CD4-positive, alpha-beta T cell (primary cell): ENCODE measurements around the gene LDHB. TPM values are rescaled to one million over a fixed set of nuclear protein-coding genes. Genes with fewer than 3 reads are reported as not detected.
A peak's percentile ranks its signal among the peaks of the same experiment; 100 is the strongest.

Experiments used
- ATAC-seq: fragments of 200-7000 bp; cut with Tn5 transposase; one replicate; pipeline ENCODE4 v1.10.0; 2022; ENCODE audit warnings: mild to moderate bottlenecking; ENCODE audit not compliant: poor library complexity
- CTCF ChIA-PET: fragments of 350-600 bp; sonication (Branson Sonifier 250); formaldehyde crosslinking; loops from one replicate; lab custom pipeline; 2021; ENCODE audit warnings: antibody characterized with exemption, inconsistent platforms; lab: Charles Lee
- POLR2A ChIA-PET: fragments of 350-600 bp; sonication (Branson Sonifier 250); formaldehyde crosslinking; loops from one replicate; lab custom pipeline; 2021; ENCODE audit warnings: antibody characterized with exemption, inconsistent platforms; lab: Charles Lee
- DNase-seq, 14 experiments: peaks; one replicate each; pipeline ENCODE4 v3.0.0-alpha.2; 2013 to 2020; ENCODE audit warnings: mixed read lengths in 2 of 14
- H3K27ac ChIP-seq, 2 donors: one replicate each; pipeline versions ENCODE4 v1.5.1 to v1.7.0; 2013; ENCODE audit warnings: low read length in 2 of 2, low read depth in 1 of 2, mild to moderate bottlenecking in 1 of 2
- H3K27me3 ChIP-seq, 2 experiments: 1 replicate in 1 of 2; 2 replicates in 1 of 2; pipeline versions ENCODE4 v1.6.1 to v1.7.0; 2013; ENCODE audit warnings: low read length in 2 of 2, control low read depth in 1 of 2, mild to moderate bottlenecking in 1 of 2, moderate library complexity in 1 of 2; ENCODE audit not compliant: insufficient read depth in 2 of 2, control insufficient read depth in 1 of 2
- H3K36me3 ChIP-seq: one replicate; pipeline ENCODE4 v1.6.1; 2013; ENCODE audit warnings: low read length, control low read depth; ENCODE audit not compliant: insufficient read depth
- H3K4me1 ChIP-seq: one replicate; pipeline ENCODE4 v1.6.1; 2013; ENCODE audit warnings: low read length, control low read depth; ENCODE audit not compliant: insufficient read depth
- H3K4me3 ChIP-seq: one replicate; pipeline ENCODE4 v1.5.1; 2013; ENCODE audit warnings: mild to moderate bottlenecking, low read length, moderate library complexity
- H3K9me3 ChIP-seq, 2 experiments: 1 replicate in 1 of 2; 2 replicates in 1 of 2; pipeline versions ENCODE4 v1.6.1 to v1.7.0; 2013; ENCODE audit warnings: low read length in 2 of 2, mild to moderate bottlenecking in 2 of 2, control low read depth in 1 of 2, moderate library complexity in 1 of 2; ENCODE audit not compliant: control insufficient read depth in 1 of 2, insufficient read depth in 1 of 2
- H3K27ac Mint-ChIP-seq: one replicate; pipeline ENCODE4 v1.8.0; 2020; ENCODE audit warnings: mixed read lengths
- H3K27me3 Mint-ChIP-seq: one replicate; pipeline ENCODE4 v1.8.0; 2021; ENCODE audit warnings: mixed read lengths
- H3K36me3 Mint-ChIP-seq: one replicate; pipeline ENCODE4 v1.8.0; 2021; ENCODE audit warnings: low read depth, mixed read lengths
- H3K4me1 Mint-ChIP-seq: one replicate; pipeline ENCODE4 v1.8.0; 2021; ENCODE audit warnings: low read depth, mixed read lengths
- H3K4me3 Mint-ChIP-seq: one replicate; pipeline ENCODE4 v1.8.0; 2020; ENCODE audit warnings: mild to moderate bottlenecking, mixed read lengths
- H3K9me3 Mint-ChIP-seq: one replicate; pipeline ENCODE4 v1.8.0; 2020; ENCODE audit warnings: mixed read lengths
- CTCF ChIP-seq: fragments of 200-600 bp; IDR thresholded peaks from one replicate; pipeline ENCODE4 v1.8.0; 2022; ENCODE audit warnings: antibody characterized with exemption, mild to moderate bottlenecking
- intact Hi-C, 2 experiments: fragments of 100-400 bp; cut with DNase I in 1 of 2; cut with micrococcal nuclease in 1 of 2; formaldehyde crosslinking; loops; one replicate each; pipeline versions ENCODE4 v1.15.1 to v1.9.0; 2023 to 2025; cut with DNase I, micrococcal nuclease
- total RNA-seq, 174 experiments: library from RNA in 2 of 174; stranded (reverse) in 2 of 174; gene quantifications; one replicate each; pipeline ENCODE4 v1.2.3 and lab custom pipeline; 2021 to 2026

LDHB gene
- total RNA-seq, 2 experiments from 2014 or later, result 559 to 605 TPM

GRCh38 chr12:21627924-21628323 lies 29.7 kb downstream of the LDHB start:
- Mint-ChIP-seq H3K4me3 (no peak overlapping the region), H3K9me3 (peaks cover 2% of the 10 kb centered on the region), H3K4me1 (peaks cover 15% of the 10 kb centered on the region), H3K36me3 (peaks cover 79% of the 10 kb centered on the region), H3K27me3 (no peaks in the 10 kb centered on the region), H3K27ac (no peak overlapping the region)
- Histone ChIP-seq H3K36me3 (peaks cover 6% of the 10 kb centered on the region), H3K9me3 (peaks cover 0 to 6% of the 10 kb centered on the region in 2 experiments), H3K4me3 (no peak overlapping the region), H3K27me3 (no peaks in the 10 kb centered on the region), H3K4me1 (no peaks in the 10 kb centered on the region), H3K27ac (no peak overlapping the region)
- POLR2A ChIA-PET, result interaction anchor here (1.2 kb wide), 1 partner anchor 20 kb away, joined by 3 read pairs; no protein-coding TSS in a partner anchor
- CTCF ChIA-PET, result interaction anchor here (1.5 kb wide), 1 partner anchor 52 kb away, joined by 3 read pairs; no protein-coding TSS in a partner anchor
- TF ChIP-seq CTCF, result no peak
- ATAC-seq (no peak), DNase-seq (no peak)
- intact Hi-C loops, result no loop called here

- peaks cover 24% of the 10 kb centered on the region for H3K4me1 ChIP-seq
- no peak overlapping the region for H3K27ac ChIP-seq
- H3K27ac Mint-ChIP-seq, result peak overlapping the region; percentile 84
- H3K27me3 Mint-ChIP-seq, result no peaks in the 10 kb centered on the region
- DNase-seq (no peak), ATAC-seq (no peak)
- H3K36me3 ChIP-seq, result no peaks in the 10 kb centered on the region
- ChIA-PET CTCF (interaction anchor here (1.0 to 1.4 kb wide), 3 partner anchors 12 to 62 kb away, joined by 3 to 5 read pairs (median 3); no protein-coding TSS in a partner anchor), POLR2A (interaction anchor here (0.7 to 1.0 kb wide), 3 partner anchors 39 to 118 kb away, joined by 3 to 4 read pairs (median 3); partner anchors contain the start of genes GOLT1B, LDHB and RECQL)
- TF ChIP-seq CTCF, result no peak
- intact Hi-C loops, result loop anchor here in 1 of 2 experiments (5.0 kb wide), 1 partner anchor 39 kb away; the partner anchor contains the start of gene LDHB
- peaks cover 0 to 4% of the 10 kb centered on the region in 2 experiments for H3K9me3 ChIP-seq
- H3K27me3 ChIP-seq, result no peaks in the 10 kb centered on the region
- H3K4me3 Mint-ChIP-seq, result peak overlapping the region; percentile 34
- H3K4me1 Mint-ChIP-seq, result peaks cover 66% of the 10 kb centered on the region
- peaks cover 5% of the 10 kb centered on the region for H3K9me3 Mint-ChIP-seq
- peaks cover 22% of the 10 kb centered on the region for H3K36me3 Mint-ChIP-seq
- H3K4me3 ChIP-seq, result no peak overlapping the region
These were observed 39.1 kb downstream of the LDHB start for GRCh38 chr12:21618566-21618965.

- H3K27me3 Mint-ChIP-seq, result no peaks in the 10 kb centered on the region
- peaks cover 16% of the 10 kb centered on the region for H3K36me3 Mint-ChIP-seq
- intact Hi-C loops, result loop anchor here in 1 of 2 experiments (5.0 kb wide), 1 partner anchor 40 kb away; the partner anchor contains the start of gene LDHB
- no peak for TF ChIP-seq CTCF
- Histone ChIP-seq H3K27ac (peak overlapping the region in 1 of 2 donors; percentile 80), H3K4me1 (peaks cover 24% of the 10 kb centered on the region), H3K4me3 (no peak overlapping the region), H3K36me3 (no peaks in the 10 kb centered on the region), H3K27me3 (no peaks in the 10 kb centered on the region), H3K9me3 (peaks cover 0 to 6% of the 10 kb centered on the region in 2 experiments)
- POLR2A ChIA-PET, result no interaction called here
- H3K4me1 Mint-ChIP-seq, result peaks cover 81% of the 10 kb centered on the region
- H3K9me3 Mint-ChIP-seq, result peaks cover 5% of the 10 kb centered on the region
- ATAC-seq (no peak), DNase-seq (no peak)
- CTCF ChIA-PET, result interaction anchor here (1.5 kb wide), 1 partner anchor 63 kb away, joined by 3 read pairs; no protein-coding TSS in a partner anchor
- H3K4me3 Mint-ChIP-seq, result peak overlapping the region; percentile 40
- H3K27ac Mint-ChIP-seq, result peak overlapping the region; percentile 84
These were observed 40.6 kb downstream of the LDHB start for GRCh38 chr12:21617030-21617429.
